ENCODE data around the gene IGLON5. TPM values are rescaled to one million over a fixed set of nuclear protein-coding genes. Genes with fewer than 3 reads are reported as not detected.
A peak's percentile ranks its signal among the peaks of the same experiment; 100 is the strongest.

IGLON5 gene
- total RNA-seq, 4 donors from 2014 or later = 0.27 TPM; not detected in 3

DNA sequence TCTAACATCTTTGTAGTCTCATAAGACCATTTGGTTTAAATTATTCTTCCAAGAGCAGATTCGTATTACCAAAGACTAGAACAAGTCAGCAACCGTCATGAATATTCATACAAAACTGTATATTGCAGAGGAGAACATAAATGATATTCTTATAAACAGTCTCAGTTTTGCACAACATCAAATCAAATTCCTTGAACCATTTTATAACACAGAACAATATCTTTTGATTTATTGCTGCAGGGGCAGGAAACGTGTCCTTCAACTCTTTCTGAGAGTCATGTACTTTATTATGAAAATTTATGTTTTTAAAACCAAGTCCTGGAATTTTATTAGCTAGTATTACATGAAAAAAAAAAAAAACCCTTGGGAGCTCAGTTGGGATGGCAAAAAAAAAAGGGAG, 34.3 kb upstream of the IGLON5 start:
- no peak overlapping the region for H3K4me3 ChIP-seq (ENCODE audit: low read depth, poor library complexity, severe bottlenecking)
- DNase-seq (ENCODE audit: low spot score in 2 of 2) = no peak
- intact Hi-C loops (cut with DNase I; ENCODE audit: low total_unique reads) = no loop called here
- TF ChIP-seq POLR2A (IDR thresholded peaks at IDR 0.05) = no peak
- TF ChIP-seq, protein P1, sequence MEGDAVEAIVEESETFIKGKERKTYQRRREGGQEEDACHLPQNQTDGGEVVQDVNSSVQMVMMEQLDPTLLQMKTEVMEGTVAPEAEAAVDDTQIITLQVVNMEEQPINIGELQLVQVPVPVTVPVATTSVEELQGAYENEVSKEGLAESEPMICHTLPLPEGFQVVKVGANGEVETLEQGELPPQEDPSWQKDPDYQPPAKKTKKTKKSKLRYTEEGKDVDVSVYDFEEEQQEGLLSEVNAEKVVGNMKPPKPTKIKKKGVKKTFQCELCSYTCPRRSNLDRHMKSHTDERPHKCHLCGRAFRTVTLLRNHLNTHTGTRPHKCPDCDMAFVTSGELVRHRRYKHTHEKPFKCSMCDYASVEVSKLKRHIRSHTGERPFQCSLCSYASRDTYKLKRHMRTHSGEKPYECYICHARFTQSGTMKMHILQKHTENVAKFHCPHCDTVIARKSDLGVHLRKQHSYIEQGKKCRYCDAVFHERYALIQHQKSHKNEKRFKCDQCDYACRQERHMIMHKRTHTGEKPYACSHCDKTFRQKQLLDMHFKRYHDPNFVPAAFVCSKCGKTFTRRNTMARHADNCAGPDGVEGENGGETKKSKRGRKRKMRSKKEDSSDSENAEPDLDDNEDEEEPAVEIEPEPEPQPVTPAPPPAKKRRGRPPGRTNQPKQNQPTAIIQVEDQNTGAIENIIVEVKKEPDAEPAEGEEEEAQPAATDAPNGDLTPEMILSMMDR (IDR thresholded peaks at IDR 0.05) = no peak
- WGBS, 2 donors = 29 to 38% methylated on average over 3 of the region's 3 CpGs

DNA sequence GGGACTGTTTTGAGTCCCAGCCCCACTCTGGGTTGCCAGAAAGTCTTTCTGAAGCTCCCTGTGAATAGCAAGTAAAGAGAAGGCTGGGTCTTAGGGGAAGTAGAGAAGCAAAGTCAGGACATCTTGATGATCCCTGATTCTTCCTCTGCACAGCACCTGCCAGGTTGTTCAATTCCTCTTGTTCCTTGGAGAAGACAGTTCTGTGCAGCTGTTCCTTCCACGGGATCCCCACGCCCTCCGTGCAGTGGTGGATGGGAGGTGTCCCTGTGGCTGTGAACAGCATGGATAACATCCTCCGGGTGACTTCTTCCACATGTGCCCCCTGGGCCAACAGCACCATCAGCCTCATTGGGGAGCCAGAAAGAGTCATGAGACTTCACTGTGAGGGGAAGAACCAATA, 29.1 kb upstream of the IGLON5 start:
- TF ChIP-seq, protein P1 (IDR thresholded peaks at IDR 0.05) = no peak
- no peak for TF ChIP-seq POLR2A (IDR thresholded peaks at IDR 0.05)
- DNase-seq (ENCODE audit: low spot score in 2 of 2) = peak in 1 of 2 donors; percentile 68
- WGBS, 2 donors = 75 to 93% methylated on average over 4 of the region's 4 CpGs

GRCh38 chr19:51285682-51286081, 25.8 kb upstream of the IGLON5 start:
- intact Hi-C loops (cut with DNase I; ENCODE audit: low total_unique reads) = no loop called here
- no peak for TF ChIP-seq POLR2A (IDR thresholded peaks at IDR 0.05)
- TF ChIP-seq, protein P1 (IDR thresholded peaks at IDR 0.05) = no peak
- DNase-seq (ENCODE audit: low spot score in 2 of 2) = no peak
- WGBS, 2 donors = 60 to 68% methylated on average over 3 of the region's 3 CpGs
- H3K4me3 ChIP-seq (ENCODE audit: low read depth, poor library complexity, severe bottlenecking) = no peak overlapping the region

More for the DNA sequence above, 29.1 kb upstream of the IGLON5 start:
- H3K4me3 ChIP-seq (ENCODE audit: low read depth, poor library complexity, severe bottlenecking) = no peak overlapping the region
- intact Hi-C loops (cut with DNase I; ENCODE audit: low total_unique reads) = no loop called here

DNA sequence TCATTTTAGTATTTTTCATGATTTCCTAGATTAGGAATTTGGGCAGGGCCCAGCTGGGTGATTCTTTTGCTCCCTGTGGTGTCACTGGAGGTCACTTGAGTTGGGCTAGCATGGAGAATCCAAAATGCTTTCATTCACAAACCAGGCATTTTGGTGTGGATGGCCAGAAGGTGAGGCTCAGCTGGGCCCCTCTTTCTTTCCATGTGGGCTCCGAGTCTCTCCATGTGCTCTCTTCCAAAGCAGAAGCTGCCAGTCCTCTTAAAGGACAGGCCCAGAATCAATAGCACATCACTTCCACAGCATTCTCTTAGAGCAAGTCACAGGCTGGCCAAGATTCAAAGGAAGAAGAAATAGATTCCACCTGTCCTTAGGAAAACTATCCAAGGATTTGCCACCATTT, 21.8 kb upstream of the IGLON5 start:
- TF ChIP-seq, protein P1 (IDR thresholded peaks at IDR 0.05) = no peak
- no peak for TF ChIP-seq POLR2A (IDR thresholded peaks at IDR 0.05)
- H3K4me3 ChIP-seq (ENCODE audit: low read depth, poor library complexity, severe bottlenecking) = no peak overlapping the region
- WGBS, 2 donors = 89 to 90% methylated on average over 1 of the region's 1 CpG
- no peak for DNase-seq (ENCODE audit: low spot score in 2 of 2)
- intact Hi-C loops (cut with DNase I; ENCODE audit: low total_unique reads) = no loop called here

GRCh38 chr19:51292971-51293370, 18.5 kb upstream of the IGLON5 start:
- TF ChIP-seq POLR2A (IDR thresholded peaks at IDR 0.05) = no peak
- TF ChIP-seq, protein P1 (IDR thresholded peaks at IDR 0.05) = no peak
- WGBS, 2 donors = 40 to 44% methylated on average over 11 of the region's 11 CpGs
- no peak overlapping the region for H3K4me3 ChIP-seq (ENCODE audit: low read depth, poor library complexity, severe bottlenecking)
- peak in 1 of 2 donors; percentile 53 for DNase-seq (ENCODE audit: low spot score in 2 of 2)
- intact Hi-C loops (cut with DNase I; ENCODE audit: low total_unique reads) = no loop called here

DNA sequence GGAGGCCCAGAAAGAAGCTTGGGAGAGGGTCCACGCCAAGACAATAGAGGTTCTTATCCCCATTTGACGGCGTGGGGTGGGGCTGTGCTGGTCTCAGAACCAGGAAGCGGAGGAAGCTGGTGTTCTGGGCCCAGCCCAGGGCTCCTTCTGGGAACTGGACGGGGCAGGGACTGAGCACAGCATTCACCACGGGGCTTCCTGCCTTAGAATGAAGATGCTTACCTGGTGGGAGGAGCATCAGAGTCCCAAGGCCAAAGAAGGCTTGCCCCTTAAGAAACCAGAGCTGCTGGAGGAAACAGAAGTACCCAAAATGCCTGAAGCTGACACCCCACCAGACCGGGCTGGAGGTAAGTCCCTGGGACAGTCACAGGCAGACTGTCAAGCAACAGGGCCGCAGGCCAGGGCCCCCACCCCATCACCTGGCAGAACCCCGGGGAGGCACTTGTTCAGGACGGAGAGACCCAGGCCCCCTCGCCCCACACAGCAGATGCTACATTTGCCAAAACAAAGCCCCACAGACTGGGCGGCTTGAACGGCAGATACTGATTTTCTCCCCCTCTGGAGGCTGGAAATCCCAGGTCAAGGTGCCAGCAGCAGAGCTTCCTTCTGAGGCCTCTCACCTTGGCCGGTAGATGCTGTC, 17.8 kb upstream of the IGLON5 start:
- WGBS, 2 donors = 63 to 76% methylated on average over 14 of the region's 14 CpGs
- TF ChIP-seq, protein P1 (IDR thresholded peaks at IDR 0.05) = no peak
- no peak for TF ChIP-seq POLR2A (IDR thresholded peaks at IDR 0.05)
- H3K4me3 ChIP-seq (ENCODE audit: low read depth, poor library complexity, severe bottlenecking) = no peak overlapping the region
- DNase-seq (ENCODE audit: low spot score in 2 of 2) = peak in 1 of 2 donors; percentile 74
- intact Hi-C loops (cut with DNase I; ENCODE audit: low total_unique reads) = no loop called here
